ENCODE results near the gene TMEM145.

Gene TMEM145

GRCh38 chr19:42366673-42367072 lies 53.6 kb downstream of the TMEM145 start:
- DNase-seq = no peak

GRCh38 chr19:42367929-42368328 lies 54.8 kb downstream of the TMEM145 start:
- no peak for DNase-seq

GRCh38 chr19:42368360-42368759 lies 55.3 kb downstream of the TMEM145 start:
- DNase-seq = no peak

GRCh38 chr19:42368765-42369164 lies 55.7 kb downstream of the TMEM145 start:
- DNase-seq = no peak

GRCh38 chr19:42369433-42370067 lies 56.4 kb downstream of the TMEM145 start:
- DNase-seq = no peak

GRCh38 chr19:42370068-42370520 lies 57.0 kb downstream of the TMEM145 start:
- no peak for DNase-seq

- DNase-seq = no peak
These were observed 57.6 kb downstream of the TMEM145 start for GRCh38 chr19:42370626-42371175.

Data from NCI-H82 (cell line).